H9 (cell line): ENCODE measurements around the gene UNC93A. TPM values are rescaled to one million over a fixed set of nuclear protein-coding genes. Genes with fewer than 3 reads are reported as not detected.

Source experiments
- DNase-seq: peaks from one replicate; pipeline ENCODE4 v3.0.0-alpha.2; 2017
- H2AFZ ChIP-seq: one replicate; pipeline ENCODE4 v1.6.1; 2013; ENCODE audit warnings: mild to moderate bottlenecking, low read length, control low read depth, moderate library complexity
- H2AK5ac ChIP-seq: 2 replicates; pipeline ENCODE4 v1.6.1; 2013; ENCODE audit warnings: low read length, control low read depth, mixed read lengths; ENCODE audit not compliant: insufficient read length
- H2BK120ac ChIP-seq: one replicate; pipeline ENCODE4 v1.6.1; 2013; ENCODE audit warnings: low read depth, mild to moderate bottlenecking, low read length, control low read depth, inconsistent platforms; ENCODE audit not compliant: poor library complexity, severe bottlenecking
- H2BK12ac ChIP-seq: 2 replicates; pipeline ENCODE4 v1.6.1; 2013; ENCODE audit warnings: low read length, control low read depth, mixed read lengths, low read depth; ENCODE audit not compliant: insufficient read length
- H2BK15ac ChIP-seq: 2 replicates; pipeline ENCODE4 v1.6.1; 2013; ENCODE audit warnings: low read depth, low read length, control low read depth
- H2BK20ac ChIP-seq: one replicate; pipeline ENCODE4 v1.6.1; 2013; ENCODE audit warnings: low read depth, mild to moderate bottlenecking, low read length, control low read depth, inconsistent platforms; ENCODE audit not compliant: poor library complexity, severe bottlenecking
- H2BK5ac ChIP-seq: 2 replicates; pipeline ENCODE4 v1.6.1; 2013; ENCODE audit warnings: low read length, control low read depth, mixed read lengths; ENCODE audit not compliant: insufficient read length
- H3K14ac ChIP-seq: 2 replicates; pipeline ENCODE4 v1.6.1; 2013; ENCODE audit warnings: low read length, control low read depth; ENCODE audit not compliant: insufficient read depth
- H3K18ac ChIP-seq: 2 replicates; pipeline ENCODE4 v1.6.1; 2013; ENCODE audit warnings: low read depth, mild to moderate bottlenecking, mixed read lengths, low read length, control low read depth; ENCODE audit not compliant: insufficient read length
- H3K23ac ChIP-seq: 2 replicates; pipeline ENCODE4 v1.6.1; 2013; ENCODE audit warnings: low read length, control low read depth, mixed read lengths, low read depth; ENCODE audit not compliant: insufficient read length
- H3K23me2 ChIP-seq: 2 replicates; pipeline ENCODE4 v1.6.1; 2013; ENCODE audit warnings: low read depth, mild to moderate bottlenecking, mixed read lengths, low read length, control low read depth; ENCODE audit not compliant: insufficient read length, poor library complexity, severe bottlenecking
- H3K27ac ChIP-seq: 2 replicates; pipeline ENCODE4 v1.5.1; 2013; ENCODE audit warnings: low read length, control low read depth, mixed read lengths, low read depth; ENCODE audit not compliant: insufficient read length
- H3K27me3 ChIP-seq: 2 replicates; pipeline ENCODE4 v1.6.1; 2013; ENCODE audit warnings: low read length, control low read depth, inconsistent platforms; ENCODE audit not compliant: insufficient read depth
- H3K4ac ChIP-seq: 2 replicates; pipeline ENCODE4 v1.6.1; 2013; ENCODE audit warnings: low read depth, mild to moderate bottlenecking, control low read depth, inconsistent platforms, low read length, moderate library complexity
- H3K4me1 ChIP-seq: 2 replicates; pipeline ENCODE4 v1.6.1; 2013; ENCODE audit warnings: low read length, control low read depth, inconsistent platforms; ENCODE audit not compliant: insufficient read depth
- H3K4me2 ChIP-seq: 2 replicates; pipeline ENCODE4 v1.6.1; 2013; ENCODE audit warnings: low read length, control low read depth, mixed read lengths; ENCODE audit not compliant: insufficient read length, insufficient read depth
- H3K56ac ChIP-seq: 2 replicates; pipeline ENCODE4 v1.6.1; 2013; ENCODE audit warnings: low read depth, mild to moderate bottlenecking, mixed read lengths, low read length, control low read depth; ENCODE audit not compliant: insufficient read length
- H3K79me1 ChIP-seq: 2 replicates; pipeline ENCODE4 v1.6.1; 2013; ENCODE audit warnings: low read depth, mild to moderate bottlenecking, moderate library complexity, low read length, control low read depth, inconsistent platforms; ENCODE audit not compliant: insufficient read depth, poor library complexity, severe bottlenecking
- H3K79me2 ChIP-seq: 2 replicates; pipeline ENCODE4 v1.6.1; 2013; ENCODE audit warnings: low read length, control low read depth, inconsistent platforms; ENCODE audit not compliant: insufficient read depth
- H3K9ac ChIP-seq: 2 replicates; pipeline ENCODE4 v1.6.1; 2013; ENCODE audit warnings: low read length, control low read depth, mixed read lengths; ENCODE audit not compliant: insufficient read length; ENCODE audit errors: extremely low read depth
- H3K9me3 ChIP-seq: one replicate; pipeline ENCODE4 v1.6.1; 2013; ENCODE audit warnings: low read depth, low read length, inconsistent platforms; ENCODE audit not compliant: control insufficient read depth
- H3T11ph ChIP-seq: one replicate; pipeline ENCODE4 v1.6.1; 2013; ENCODE audit warnings: mild to moderate bottlenecking, low read length, control low read depth, inconsistent platforms
- H4K20me1 ChIP-seq: one replicate; pipeline ENCODE4 v1.6.1; 2013; ENCODE audit not compliant: control insufficient read depth, insufficient read length, insufficient read depth
- H4K5ac ChIP-seq: 2 replicates; pipeline ENCODE4 v1.6.1; 2013; ENCODE audit warnings: low read depth, mild to moderate bottlenecking, mixed read lengths, low read length, control low read depth; ENCODE audit not compliant: insufficient read length
- H4K8ac ChIP-seq: replicated peaks from 2 replicates; pipeline ENCODE4 v1.6.1; 2013; ENCODE audit warnings: low read length, control low read depth, mixed read lengths, low read depth; ENCODE audit not compliant: insufficient read length
- H4K91ac ChIP-seq: 2 replicates; pipeline ENCODE4 v1.6.1; 2013; ENCODE audit warnings: low read depth, mild to moderate bottlenecking, moderate library complexity, mixed read lengths, low read length, control low read depth; ENCODE audit not compliant: insufficient read length
- H3K27ac Mint-ChIP-seq, 3 experiments: 2 replicates in 2 of 3; 3 replicates in 1 of 3; pipeline ENCODE4 v1.8.0; 2020 to 2021; ENCODE audit warnings: mixed read lengths in 3 of 3, mild to moderate bottlenecking in 1 of 3, moderate library complexity in 1 of 3
- H3K27me3 Mint-ChIP-seq: 2 replicates; pipeline ENCODE4 v1.8.0; 2021; ENCODE audit warnings: low read depth, mild to moderate bottlenecking, moderate library complexity, mixed read lengths
- H3K36me3 Mint-ChIP-seq, 3 experiments: 2 replicates in 2 of 3; 3 replicates in 1 of 3; pipeline ENCODE4 v1.8.0; 2020 to 2021; ENCODE audit warnings: low read depth in 3 of 3, mixed read lengths in 3 of 3; ENCODE audit not compliant: insufficient read depth in 1 of 3
- H3K4me1 Mint-ChIP-seq, 2 experiments: 2 replicates each; pipeline ENCODE4 v1.8.0; 2020; ENCODE audit warnings: mixed read lengths in 2 of 2
- H3K4me3 Mint-ChIP-seq, 2 experiments: 2 replicates in 1 of 2; 3 replicates in 1 of 2; pipeline ENCODE4 v1.8.0; 2020 to 2021; ENCODE audit warnings: mild to moderate bottlenecking in 2 of 2, mixed read lengths in 2 of 2, moderate library complexity in 1 of 2
- H3K9me3 Mint-ChIP-seq, 2 experiments: 2 replicates in 1 of 2; 3 replicates in 1 of 2; pipeline ENCODE4 v1.8.0; 2020; ENCODE audit warnings: mild to moderate bottlenecking in 2 of 2, mixed read lengths in 2 of 2, moderate library complexity in 1 of 2
- CTCF ChIP-seq: fragments of 200-600 bp; sonication (generic); conservative IDR thresholded peaks from 3 replicates; pipeline ENCODE4 v1.8.0; 2021; ENCODE audit warnings: antibody characterized with exemption, mild to moderate bottlenecking
- WGBS: extraction: QIAGEN DNeasy Blood & Tissue Kit; methylation state at CpG from one replicate; pipeline ENCODE4 v1.1.7; 2013; ENCODE audit warnings: missing lambda C conversion rate, low lambda C conversion rate, mixed read lengths; ENCODE audit not compliant: insufficient read length; ENCODE audit errors: extremely low coverage; 5-methylcytosine and 5-hydroxymethylcytosine counted together
- total RNA-seq: library from RNA; stranded (reverse); gene quantifications from 2 replicates; pipeline ENCODE4 v1.2.1, GENCODE V29; 2021

The UNC93A gene
- total RNA-seq, 1 experiment from 2014 or later = 0.70 TPM

GRCh38 chr6:167294651-167295494 is 3.8 kb downstream of the UNC93A start:
- no peak overlapping the region for H4K8ac ChIP-seq

More at GRCh38 chr6:167294651-167295494, 3.8 kb downstream of the UNC93A start:
- no peak for DNase-seq
- no peak overlapping the region for H4K5ac ChIP-seq
- no peak for TF ChIP-seq CTCF
- H3K4ac ChIP-seq = no peak overlapping the region
- no CpG with 5 or more reads among the region's 38 CpGs for WGBS
- no peak overlapping the region for H3K27ac ChIP-seq
- no peaks in the 10 kb centered on the region for H3K9me3 ChIP-seq
- H3K9ac ChIP-seq = no peak overlapping the region
- Mint-ChIP-seq H3K36me3 (peaks cover 3 to 7% (median 3%) of the 10 kb centered on the region in 3 experiments; a peak in 6 of 7 replicates), H3K27me3 (peaks cover 24% of the 10 kb centered on the region), H3K4me1 (peaks cover 11 to 18% of the 10 kb centered on the region in 2 experiments), H3K27ac (no peak overlapping the region; a peak in 1 of 7 replicates), H3K9me3 (peaks cover 5 to 6% of the 10 kb centered on the region in 2 experiments; a peak in 3 of 5 replicates), H3K4me3 (no peak overlapping the region)
- no peaks in the 10 kb centered on the region for H3K79me2 ChIP-seq
- H3K4me2 ChIP-seq = no peak overlapping the region
- no peak overlapping the region for H2BK15ac ChIP-seq
- no peak overlapping the region for H3K14ac ChIP-seq
- H4K20me1 ChIP-seq = no peaks in the 10 kb centered on the region
- no peak overlapping the region for H3K23ac ChIP-seq
- H3K27me3 ChIP-seq = no peaks in the 10 kb centered on the region; the same call in 1 of the 2 replicates
- H3K4me1 ChIP-seq = peaks cover 3% of the 10 kb centered on the region; the same call in 1 of the 2 replicates
- H2BK120ac ChIP-seq = no peak overlapping the region
- no peaks in the 10 kb centered on the region for H3K23me2 ChIP-seq
- H4K91ac ChIP-seq = no peak overlapping the region
- H2BK5ac ChIP-seq = no peak overlapping the region
- H2AFZ ChIP-seq = no peak overlapping the region
- no peak overlapping the region for H3K56ac ChIP-seq
- H3T11ph ChIP-seq = no peak overlapping the region
- H3K18ac ChIP-seq = no peak overlapping the region
- H2AK5ac ChIP-seq = no peak overlapping the region
- no peak overlapping the region for H2BK20ac ChIP-seq
- H2BK12ac ChIP-seq = no peak overlapping the region
- H3K79me1 ChIP-seq = no peaks in the 10 kb centered on the region
